Panc1 (cell line): ENCODE data around the gene WNT9A.

Experiments used
- CTCF ChIP-seq: fragments of 450-650 bp; IDR thresholded peaks from 2 replicates; pipeline ENCODE4 v1.5.1; 2017; ENCODE audit warnings: mild to moderate bottlenecking
- POLR2AphosphoS5 ChIP-seq: IDR thresholded peaks from 2 replicates; pipeline ENCODE4 v1.6.1; 2012; ENCODE audit warnings: mild to moderate bottlenecking, low read depth, low read length, moderate library complexity
- REST ChIP-seq, 2 experiments: IDR thresholded peaks; 2 replicates each; pipeline ENCODE4 v1.6.1; 2011 to 2012; ENCODE audit warnings: low read depth in 2 of 2, control low read depth in 1 of 2, low read length in 1 of 2, mild to moderate bottlenecking in 1 of 2, moderate library complexity in 1 of 2; ENCODE audit not compliant: insufficient read depth in 1 of 2
- SIN3A ChIP-seq: IDR thresholded peaks from 2 replicates; pipeline ENCODE4 v1.6.1; 2012; ENCODE audit warnings: low read depth, mild to moderate bottlenecking, low read length, moderate library complexity, borderline replicate concordance; ENCODE audit not compliant: insufficient read depth
- TCF7L2 ChIP-seq: IDR thresholded peaks from 2 replicates; pipeline ENCODE4 v1.6.1; 2011; ENCODE audit warnings: mild to moderate bottlenecking, low read depth, low read length, inconsistent platforms

- no peak for TF ChIP-seq CTCF
- no peak for TF ChIP-seq TCF7L2
- TF ChIP-seq SIN3A = no peak
- 0 out of 4 replicates have a peak, but pooled peaks of 1 of the 2 experiments have one; percentile 10 for TF ChIP-seq REST (IDR thresholded peaks at IDR 0.05; ENCODE audit: insufficient read depth in 1 of 2, low read depth in 2 of 2, low read length in 1 of 2)
- TF ChIP-seq POLR2AphosphoS5 = no peak
Observed at GRCh38 chr1:227889047-227889862, 58.5 kb downstream of the WNT9A start.
